ENCODE data around the gene INO80B.
"Not testable (repeated sequence)": the region's sequence is repeated elsewhere in the genome, so short reads cannot be mapped to it uniquely, and the experiment has no call there.

The INO80B gene

DNA sequence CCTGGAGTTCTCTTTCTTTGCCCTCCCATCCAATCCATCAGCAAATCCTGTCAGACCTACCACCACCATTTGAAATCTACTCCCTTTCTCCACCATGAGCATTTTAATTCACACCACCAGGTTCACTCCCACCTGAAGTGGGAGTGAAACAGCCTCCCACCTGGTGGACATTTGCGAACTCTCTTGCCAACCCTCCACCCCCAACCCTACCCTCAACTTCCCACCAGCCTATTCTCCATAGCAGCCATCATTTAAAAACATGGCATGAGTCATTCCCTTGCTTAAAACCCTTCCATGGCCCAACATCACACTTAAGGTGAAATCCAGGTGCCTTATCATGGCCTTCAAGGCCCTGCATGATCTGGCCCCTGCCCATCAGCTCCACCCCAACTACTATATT is 16.6 kb upstream of the INO80B start:
- H3K4me3 ChIP-seq (ENCODE audit: low read depth, low read length) = no peak overlapping the region
- TF ChIP-seq, protein P1, sequence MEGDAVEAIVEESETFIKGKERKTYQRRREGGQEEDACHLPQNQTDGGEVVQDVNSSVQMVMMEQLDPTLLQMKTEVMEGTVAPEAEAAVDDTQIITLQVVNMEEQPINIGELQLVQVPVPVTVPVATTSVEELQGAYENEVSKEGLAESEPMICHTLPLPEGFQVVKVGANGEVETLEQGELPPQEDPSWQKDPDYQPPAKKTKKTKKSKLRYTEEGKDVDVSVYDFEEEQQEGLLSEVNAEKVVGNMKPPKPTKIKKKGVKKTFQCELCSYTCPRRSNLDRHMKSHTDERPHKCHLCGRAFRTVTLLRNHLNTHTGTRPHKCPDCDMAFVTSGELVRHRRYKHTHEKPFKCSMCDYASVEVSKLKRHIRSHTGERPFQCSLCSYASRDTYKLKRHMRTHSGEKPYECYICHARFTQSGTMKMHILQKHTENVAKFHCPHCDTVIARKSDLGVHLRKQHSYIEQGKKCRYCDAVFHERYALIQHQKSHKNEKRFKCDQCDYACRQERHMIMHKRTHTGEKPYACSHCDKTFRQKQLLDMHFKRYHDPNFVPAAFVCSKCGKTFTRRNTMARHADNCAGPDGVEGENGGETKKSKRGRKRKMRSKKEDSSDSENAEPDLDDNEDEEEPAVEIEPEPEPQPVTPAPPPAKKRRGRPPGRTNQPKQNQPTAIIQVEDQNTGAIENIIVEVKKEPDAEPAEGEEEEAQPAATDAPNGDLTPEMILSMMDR (conservative IDR thresholded peaks at IDR 0.05; ENCODE audit: low read depth, low read length) = no peak

DNA sequence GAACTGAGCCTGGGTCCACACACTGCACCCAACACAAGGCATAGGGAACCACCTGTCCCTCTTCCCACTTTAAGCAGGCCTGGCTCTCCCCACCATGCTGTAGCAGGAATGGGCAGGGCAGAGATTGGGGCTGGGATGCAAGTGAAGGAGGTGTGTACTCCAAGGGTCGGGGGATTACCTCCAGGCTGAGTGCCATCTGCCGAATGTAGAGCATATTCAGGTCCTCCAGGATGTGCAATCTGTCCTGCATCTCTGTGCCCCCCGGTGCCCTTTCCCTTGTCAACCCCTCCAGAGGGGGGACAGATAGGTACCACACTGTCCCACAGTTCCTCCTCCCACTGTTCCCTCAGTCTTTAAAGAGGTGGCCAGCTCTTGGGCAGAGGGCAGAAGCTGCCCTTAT is 15.5 kb upstream of the INO80B start:
- TF ChIP-seq, protein P1 (conservative IDR thresholded peaks at IDR 0.05; ENCODE audit: low read depth, low read length) = no peak
- no peak for DNase-seq (ENCODE audit: low read depth)
- peak overlapping the region; percentile 68 for H3K4me3 ChIP-seq (ENCODE audit: low read depth, low read length)

More for the DNA sequence above, 16.6 kb upstream of the INO80B start:
- DNase-seq (ENCODE audit: low read depth) = no peak

DNA sequence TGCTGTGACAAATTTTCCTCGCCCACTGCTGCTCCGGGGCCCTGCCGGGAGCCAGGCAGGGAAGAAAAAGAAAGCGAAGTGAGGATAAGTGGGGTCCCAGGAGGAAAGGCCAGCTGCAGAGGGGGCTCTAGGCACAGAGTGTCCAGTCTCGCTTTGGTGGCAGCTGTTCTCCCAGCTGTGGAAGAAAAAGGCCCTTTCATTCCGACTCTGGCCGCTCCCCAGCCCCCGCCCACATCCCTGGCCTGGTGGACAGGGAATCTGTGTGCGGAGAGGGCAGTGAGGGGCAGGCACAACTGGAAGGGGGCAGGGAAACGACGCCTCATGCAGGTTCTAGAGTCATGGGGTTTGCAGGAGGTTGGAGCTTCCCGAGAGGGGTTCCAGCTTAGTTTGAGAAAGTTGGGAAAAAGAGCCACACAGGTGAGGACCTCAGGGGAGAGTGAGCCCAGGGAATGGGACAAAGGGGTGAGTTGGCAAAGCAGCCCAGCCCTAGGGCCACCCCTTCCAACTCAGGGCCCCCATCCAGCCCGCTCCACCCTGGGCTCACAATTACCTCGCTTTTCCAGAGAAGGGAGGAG is 15.0 kb upstream of the INO80B start:
- DNase-seq (ENCODE audit: low read depth) = peak; percentile 46
- TF ChIP-seq, protein P1 (conservative IDR thresholded peaks at IDR 0.05; ENCODE audit: low read depth, low read length) = no peak
- peak overlapping the region; percentile 68 for H3K4me3 ChIP-seq (ENCODE audit: low read depth, low read length)

- peak; percentile 77 for DNase-seq (ENCODE audit: low read depth)
- TF ChIP-seq, protein P1 (conservative IDR thresholded peaks at IDR 0.05; ENCODE audit: low read depth, low read length) = peak; percentile 28
Measured at GRCh38 chr2:74440378-74441169, 14.3 kb upstream of the INO80B start.

DNA sequence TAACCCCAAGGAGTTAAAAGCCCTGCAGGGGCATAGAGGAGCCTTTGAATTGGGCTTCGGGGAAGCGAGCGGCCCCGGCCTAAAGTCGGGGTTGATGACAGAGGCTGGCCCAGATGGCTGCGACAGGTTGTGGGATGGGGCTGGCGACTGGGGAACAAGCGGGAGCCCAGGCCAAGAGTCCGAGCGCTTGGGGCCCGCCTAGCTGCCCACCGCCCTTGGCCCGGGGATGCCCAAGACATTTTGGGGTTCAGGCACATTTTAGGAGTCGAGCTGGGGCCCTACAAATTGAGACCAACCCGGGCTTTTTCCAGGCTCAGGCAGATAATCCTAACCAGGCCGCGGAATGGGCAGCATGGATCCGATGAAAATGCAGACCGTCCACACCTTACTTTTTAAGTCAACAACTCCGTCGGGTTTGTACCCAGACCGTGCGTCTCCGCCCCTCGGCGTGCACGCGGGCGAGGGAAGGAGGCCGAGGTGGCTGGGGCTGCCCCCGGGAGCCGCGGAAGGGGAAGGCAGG is 13.7 kb upstream of the INO80B start:
- no peak for DNase-seq (ENCODE audit: low read depth)
- TF ChIP-seq, protein P1 (conservative IDR thresholded peaks at IDR 0.05; ENCODE audit: low read depth, low read length) = no peak
- peak overlapping the region; percentile 41 for H3K4me3 ChIP-seq (ENCODE audit: low read depth, low read length)

More at GRCh38 chr2:74440378-74441169, 14.3 kb upstream of the INO80B start:
- peak overlapping the region; percentile 68 for H3K4me3 ChIP-seq (ENCODE audit: low read depth, low read length)

- TF ChIP-seq, protein P1 (conservative IDR thresholded peaks at IDR 0.05; ENCODE audit: low read depth, low read length) = peak; percentile 3
- peak within 1 kb of the TSS; percentile 68 for H3K4me3 ChIP-seq (ENCODE audit: low read depth, low read length)
- no peak for DNase-seq (ENCODE audit: low read depth)
Measured at GRCh38 chr2:74441690-74442482, 13.0 kb upstream of the INO80B start, which contains the start of gene RTKN. TSS of gene RTKN (minus strand) at chr2:74441937. CDS start at chr2:74441816, 121 bp downstream.

GRCh38 chr2:74442483-74443297 is 12.2 kb upstream of the INO80B start:
- not testable (repeated sequence) for H3K4me3 ChIP-seq (ENCODE audit: low read depth, low read length)

More at GRCh38 chr2:74442483-74443297, 12.2 kb upstream of the INO80B start:
- DNase-seq (ENCODE audit: low read depth) = not testable (repeated sequence)

Measured in choroid plexus epithelial cell (primary cell).